HFF-Myc (cell line): Measurements from ENCODE around the gene KRTAP19-7.

ENCODE experiments used
- DNase-seq: peaks from one replicate; pipeline ENCODE4 v3.0.0-alpha.2; 2011; ENCODE audit warnings: low read depth; ENCODE audit errors: extremely low read depth
- H3K4me3 ChIP-seq: replicated peaks from 2 replicates; pipeline ENCODE4 v1.5.1; 2011; ENCODE audit warnings: low read depth, mild to moderate bottlenecking, control low read depth, low read length
- TF ChIP-seq, protein P1 (sequence below): IDR thresholded peaks from 2 replicates; pipeline ENCODE4 v1.5.1; 2012; ENCODE audit warnings: mild to moderate bottlenecking, low read depth, low read length, control low read depth; ENCODE audit errors: missing control alignments

Gene KRTAP19-7

DNA sequence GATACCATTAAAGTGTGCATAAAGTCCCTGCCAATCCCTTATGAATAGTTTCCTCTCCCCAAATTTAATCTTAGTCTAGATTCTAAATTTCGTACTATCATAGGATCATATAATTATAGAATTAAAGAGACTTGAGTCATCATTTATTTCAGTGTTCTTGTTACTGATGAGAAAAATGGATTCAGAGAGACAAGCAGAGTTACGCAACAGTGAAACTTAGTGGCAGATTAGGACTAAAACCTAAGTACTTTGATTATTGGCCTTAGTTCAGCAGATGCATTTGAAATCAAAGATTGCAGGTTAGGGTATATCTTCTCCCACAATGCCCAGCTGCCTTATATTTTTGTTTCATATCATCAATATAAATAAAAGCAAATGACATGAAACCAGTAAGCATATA, 843 bp upstream of the KRTAP19-7 start:
- DNase-seq, result no peak
- no peak overlapping the region for H3K4me3 ChIP-seq
- TF ChIP-seq, protein P1, sequence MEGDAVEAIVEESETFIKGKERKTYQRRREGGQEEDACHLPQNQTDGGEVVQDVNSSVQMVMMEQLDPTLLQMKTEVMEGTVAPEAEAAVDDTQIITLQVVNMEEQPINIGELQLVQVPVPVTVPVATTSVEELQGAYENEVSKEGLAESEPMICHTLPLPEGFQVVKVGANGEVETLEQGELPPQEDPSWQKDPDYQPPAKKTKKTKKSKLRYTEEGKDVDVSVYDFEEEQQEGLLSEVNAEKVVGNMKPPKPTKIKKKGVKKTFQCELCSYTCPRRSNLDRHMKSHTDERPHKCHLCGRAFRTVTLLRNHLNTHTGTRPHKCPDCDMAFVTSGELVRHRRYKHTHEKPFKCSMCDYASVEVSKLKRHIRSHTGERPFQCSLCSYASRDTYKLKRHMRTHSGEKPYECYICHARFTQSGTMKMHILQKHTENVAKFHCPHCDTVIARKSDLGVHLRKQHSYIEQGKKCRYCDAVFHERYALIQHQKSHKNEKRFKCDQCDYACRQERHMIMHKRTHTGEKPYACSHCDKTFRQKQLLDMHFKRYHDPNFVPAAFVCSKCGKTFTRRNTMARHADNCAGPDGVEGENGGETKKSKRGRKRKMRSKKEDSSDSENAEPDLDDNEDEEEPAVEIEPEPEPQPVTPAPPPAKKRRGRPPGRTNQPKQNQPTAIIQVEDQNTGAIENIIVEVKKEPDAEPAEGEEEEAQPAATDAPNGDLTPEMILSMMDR, result no peak

DNA sequence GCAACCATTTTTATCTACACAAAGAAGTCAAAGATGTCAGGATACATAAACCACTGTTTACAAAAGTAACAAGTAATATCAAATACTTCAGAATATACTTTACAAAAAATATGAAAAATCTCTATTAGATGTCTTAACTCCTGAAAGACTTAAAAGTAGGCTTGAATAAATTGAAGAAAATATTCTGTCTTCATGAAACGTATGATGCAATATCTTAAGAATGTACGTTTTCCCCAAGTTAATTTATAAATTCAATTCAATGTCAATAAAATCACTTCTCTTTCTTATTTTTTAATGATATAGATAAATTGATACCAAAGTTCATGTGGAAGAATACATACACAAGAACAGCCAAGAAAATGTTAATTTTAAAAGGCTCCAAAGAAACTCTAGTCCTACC, 6.0 kb downstream of the KRTAP19-7 start:
- DNase-seq, result no peak
- no peak overlapping the region for H3K4me3 ChIP-seq
- TF ChIP-seq, protein P1, result no peak

DNA sequence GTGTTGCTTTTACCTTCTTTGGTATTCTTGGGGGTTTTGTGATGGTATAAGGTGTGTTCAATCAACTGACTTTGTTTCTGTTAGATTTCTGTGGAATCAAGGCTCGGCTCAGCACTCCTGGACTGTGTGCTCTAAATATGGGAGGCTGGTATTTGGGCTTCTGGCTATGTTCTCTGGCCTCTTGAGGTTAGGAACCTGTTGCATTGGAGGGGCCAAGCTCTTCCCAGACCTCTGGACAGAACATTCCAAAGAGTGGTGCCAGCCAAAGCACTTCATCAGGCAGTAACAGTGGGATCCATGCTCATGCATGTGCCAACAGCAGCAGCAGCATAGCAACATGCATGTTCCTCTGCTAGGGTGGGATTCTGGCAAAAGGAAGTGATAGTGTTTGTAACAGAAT, 8.3 kb downstream of the KRTAP19-7 start:
- H3K4me3 ChIP-seq, result no peak overlapping the region
- TF ChIP-seq, protein P1, result no peak
- DNase-seq, result no peak

DNA sequence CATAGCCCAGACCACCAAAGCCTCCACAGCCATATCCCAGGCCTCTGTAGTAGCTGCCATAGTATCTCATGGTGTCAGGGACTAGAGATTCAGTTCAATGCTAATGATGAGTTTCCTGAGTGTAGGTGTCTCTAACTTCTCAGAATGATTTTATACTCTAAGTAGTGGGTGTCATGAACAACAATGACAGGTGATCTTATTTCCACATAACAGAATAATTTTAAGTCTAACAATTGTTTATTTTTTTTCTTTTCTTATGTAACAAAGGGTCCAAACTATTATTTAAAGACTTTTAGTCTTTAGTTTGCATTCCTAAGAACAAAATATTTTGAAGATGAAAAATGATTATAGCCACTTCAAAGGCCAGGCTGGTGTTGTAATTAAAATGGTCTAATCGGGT, 19.4 kb downstream of the KRTAP19-7 start, which contains the start of gene KRTAP19-6:
Gene KRTAP19-6 (minus strand): TSS at position 101 of the 400 bp plus-strand sequence. CDS start 31 bp downstream, at position 70.
- no peak for DNase-seq
- no peak within 1 kb of the TSS for H3K4me3 ChIP-seq
- TF ChIP-seq, protein P1, result no peak

DNA sequence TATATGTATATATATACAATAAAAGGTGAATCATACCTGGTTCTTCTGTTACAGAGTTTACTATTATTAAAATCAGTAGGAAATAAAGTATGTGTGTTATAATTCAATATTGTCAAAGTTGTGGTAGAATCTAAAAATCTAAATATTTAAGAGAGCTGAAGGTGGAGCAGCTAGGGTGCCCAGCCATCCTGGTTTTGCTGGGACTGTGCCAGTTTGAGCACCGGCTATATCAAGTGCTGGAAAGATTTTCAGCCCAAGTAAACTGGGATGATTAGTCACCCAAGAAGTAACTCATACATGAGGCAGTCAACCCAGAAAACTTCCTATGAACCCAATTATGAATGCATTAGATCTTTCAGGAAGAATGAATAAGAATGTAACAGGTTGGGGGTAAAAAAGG, 42.2 kb downstream of the KRTAP19-7 start:
- no peak overlapping the region for H3K4me3 ChIP-seq
- TF ChIP-seq, protein P1, result no peak
- no peak for DNase-seq

DNA sequence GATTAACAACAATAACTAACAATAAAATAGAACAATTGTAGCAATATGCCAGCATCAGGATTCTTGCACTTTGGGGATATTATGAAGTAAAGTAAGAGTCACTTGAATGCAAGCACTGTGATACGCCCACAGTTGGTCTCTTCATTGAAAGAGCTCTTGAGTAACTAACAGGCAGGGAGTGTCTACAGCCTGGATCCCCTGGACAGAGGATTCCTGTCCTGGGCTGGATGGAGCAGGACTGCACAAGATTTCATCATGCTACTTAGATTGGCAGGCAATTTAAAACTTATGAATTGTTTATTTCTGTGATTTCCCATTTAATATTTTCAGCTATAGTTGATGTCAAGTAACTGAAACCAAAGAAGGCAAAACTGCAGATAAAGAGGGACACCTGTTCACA, 45.4 kb downstream of the KRTAP19-7 start:
- DNase-seq, result no peak
- TF ChIP-seq, protein P1, result no peak
- no peak overlapping the region for H3K4me3 ChIP-seq
